Fibroblast of the aortic adventitia (primary cell): ENCODE results near the gene TCERG1L. TPM values are rescaled to one million over a fixed set of nuclear protein-coding genes. Genes with fewer than 3 reads are reported as not detected.

Experiments
- DNase-seq: peaks from one replicate; pipeline ENCODE4 v3.0.0-alpha.2; 2010; ENCODE audit warnings: low read depth
- H3K4me3 ChIP-seq: 2 replicates; pipeline ENCODE4 v1.5.1; 2011; ENCODE audit warnings: low read depth, mild to moderate bottlenecking, control low read depth, low read length, moderate library complexity
- total RNA-seq: library from RNA; depleted of rRNA; stranded (reverse); fragments of >200 nt; gene quantifications from 2 replicates; pipeline ENCODE4 v1.2.3, GENCODE V29; 2012; ENCODE audit warnings: low replicate concordance
- TF ChIP-seq, protein P1 (sequence below): IDR thresholded peaks from 2 replicates; pipeline ENCODE4 v1.5.1; 2011; ENCODE audit warnings: mild to moderate bottlenecking, low read length, control low read depth, inconsistent platforms; ENCODE audit not compliant: insufficient read depth

The TCERG1L gene
- total RNA-seq, 1 donor, result not detected

DNA sequence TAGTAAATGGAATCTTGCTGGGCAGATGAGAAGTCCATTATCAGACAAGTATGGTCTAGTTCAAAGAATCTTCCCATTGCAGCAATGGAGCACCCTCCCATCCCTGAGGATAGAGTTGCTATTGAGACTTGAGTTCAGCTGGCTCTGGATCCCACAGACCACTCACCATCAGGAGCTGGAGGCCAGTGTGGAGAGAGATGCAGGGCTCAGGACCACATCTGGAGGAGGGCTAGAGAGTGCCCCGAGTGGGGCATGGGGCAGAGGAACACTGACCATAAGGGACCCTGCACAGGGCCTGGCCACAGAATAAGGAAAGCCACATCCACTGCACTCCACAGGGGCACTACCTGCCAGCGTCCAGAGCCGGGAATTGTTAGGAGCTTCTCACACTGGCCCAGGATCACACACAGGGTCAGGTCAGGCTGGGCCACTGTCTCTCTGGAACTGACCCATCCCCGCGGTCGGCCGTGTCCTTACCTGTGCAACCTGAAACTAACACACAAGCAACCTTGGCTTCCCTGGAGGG, 41.3 kb upstream of the TCERG1L start:
- TF ChIP-seq, protein P1, sequence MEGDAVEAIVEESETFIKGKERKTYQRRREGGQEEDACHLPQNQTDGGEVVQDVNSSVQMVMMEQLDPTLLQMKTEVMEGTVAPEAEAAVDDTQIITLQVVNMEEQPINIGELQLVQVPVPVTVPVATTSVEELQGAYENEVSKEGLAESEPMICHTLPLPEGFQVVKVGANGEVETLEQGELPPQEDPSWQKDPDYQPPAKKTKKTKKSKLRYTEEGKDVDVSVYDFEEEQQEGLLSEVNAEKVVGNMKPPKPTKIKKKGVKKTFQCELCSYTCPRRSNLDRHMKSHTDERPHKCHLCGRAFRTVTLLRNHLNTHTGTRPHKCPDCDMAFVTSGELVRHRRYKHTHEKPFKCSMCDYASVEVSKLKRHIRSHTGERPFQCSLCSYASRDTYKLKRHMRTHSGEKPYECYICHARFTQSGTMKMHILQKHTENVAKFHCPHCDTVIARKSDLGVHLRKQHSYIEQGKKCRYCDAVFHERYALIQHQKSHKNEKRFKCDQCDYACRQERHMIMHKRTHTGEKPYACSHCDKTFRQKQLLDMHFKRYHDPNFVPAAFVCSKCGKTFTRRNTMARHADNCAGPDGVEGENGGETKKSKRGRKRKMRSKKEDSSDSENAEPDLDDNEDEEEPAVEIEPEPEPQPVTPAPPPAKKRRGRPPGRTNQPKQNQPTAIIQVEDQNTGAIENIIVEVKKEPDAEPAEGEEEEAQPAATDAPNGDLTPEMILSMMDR, result no peak

DNA sequence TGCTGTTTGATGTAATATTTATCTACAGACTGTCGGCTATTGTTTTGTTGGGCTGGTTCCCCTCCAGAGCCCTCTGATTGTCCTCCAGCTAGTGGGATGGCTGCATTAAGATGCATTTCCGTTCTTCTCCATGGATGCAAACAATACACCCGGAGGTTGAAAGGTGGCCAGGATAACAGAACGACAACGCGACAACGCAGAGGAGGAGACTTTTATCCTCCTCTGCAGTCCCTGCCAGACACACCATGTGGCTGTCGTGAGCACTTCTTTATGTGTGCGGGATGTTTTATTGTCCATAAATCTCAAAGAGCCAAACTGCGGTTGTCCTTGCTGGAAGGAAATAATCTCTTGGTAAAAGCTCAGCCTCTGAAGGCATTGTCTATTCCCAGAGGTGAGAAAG, 39.1 kb upstream of the TCERG1L start:
- TF ChIP-seq, protein P1, result no peak
- no peak for DNase-seq
- H3K4me3 ChIP-seq, result no peak overlapping the region

More for the DNA sequence above, 41.3 kb upstream of the TCERG1L start:
- no peak overlapping the region for H3K4me3 ChIP-seq
- DNase-seq, result no peak

DNA sequence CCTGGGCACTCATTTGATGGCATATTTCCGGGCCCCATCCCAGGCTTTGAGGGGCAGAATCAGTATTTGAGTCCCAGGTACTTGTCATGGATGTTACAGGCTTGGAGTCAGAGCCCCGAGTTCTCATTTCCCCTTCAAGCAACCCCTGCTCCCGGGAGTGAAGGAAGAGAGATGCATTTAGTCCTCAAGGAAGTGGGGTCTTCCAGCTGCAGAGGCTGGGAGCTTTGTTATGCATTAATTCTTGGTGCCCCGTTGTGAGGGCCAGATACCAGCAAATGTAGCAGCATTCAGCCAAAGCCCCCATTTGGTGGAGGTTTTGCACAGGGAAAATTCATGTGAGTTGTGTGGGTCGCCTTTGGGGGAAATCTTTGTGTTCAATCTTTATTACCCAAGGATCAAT, 38.7 kb upstream of the TCERG1L start:
- no peak for DNase-seq
- TF ChIP-seq, protein P1, result no peak
- no peak overlapping the region for H3K4me3 ChIP-seq

DNA sequence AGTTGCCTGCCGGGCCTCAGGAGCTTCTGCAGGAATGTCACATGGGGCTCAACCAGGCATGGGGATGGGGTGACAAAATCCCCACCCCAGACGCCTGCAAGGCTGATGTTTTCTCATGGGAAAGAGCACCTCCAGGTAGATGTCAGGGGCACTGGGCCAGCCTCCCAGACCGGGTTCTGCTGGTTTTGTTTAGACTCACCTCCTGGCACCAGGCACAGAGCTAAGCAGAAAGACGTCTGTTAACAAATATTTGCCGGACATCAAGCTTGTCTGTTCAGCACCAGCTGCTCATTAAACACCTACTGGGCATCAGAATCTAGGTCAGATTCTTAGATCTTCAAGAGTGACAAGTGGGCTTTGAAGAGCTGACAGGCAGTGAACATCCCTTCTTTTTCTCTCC, 34.9 kb upstream of the TCERG1L start:
- DNase-seq, result no peak
- no peak overlapping the region for H3K4me3 ChIP-seq
- TF ChIP-seq, protein P1, result no peak

DNA sequence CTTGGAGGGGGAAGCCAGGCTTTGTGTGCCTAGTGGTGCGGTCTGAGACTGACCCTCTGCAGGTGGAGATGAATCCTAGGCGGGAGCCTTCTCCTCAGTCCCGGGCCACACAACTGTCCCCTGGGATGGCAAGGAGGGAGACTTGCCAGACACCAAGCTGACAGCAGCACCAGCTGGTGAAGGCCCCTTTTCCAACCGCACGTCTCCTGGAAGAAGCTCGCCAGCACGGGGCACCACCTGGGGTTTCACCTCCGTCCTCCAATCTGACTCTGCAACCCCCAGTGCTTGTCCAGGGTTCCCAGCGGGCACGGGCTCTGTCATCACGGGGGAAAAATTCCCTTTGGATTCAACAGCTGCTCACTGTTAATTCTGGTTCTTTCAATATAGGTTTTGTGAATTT, 34.2 kb upstream of the TCERG1L start:
- DNase-seq, result no peak
- no peak overlapping the region for H3K4me3 ChIP-seq
- TF ChIP-seq, protein P1, result no peak

DNA sequence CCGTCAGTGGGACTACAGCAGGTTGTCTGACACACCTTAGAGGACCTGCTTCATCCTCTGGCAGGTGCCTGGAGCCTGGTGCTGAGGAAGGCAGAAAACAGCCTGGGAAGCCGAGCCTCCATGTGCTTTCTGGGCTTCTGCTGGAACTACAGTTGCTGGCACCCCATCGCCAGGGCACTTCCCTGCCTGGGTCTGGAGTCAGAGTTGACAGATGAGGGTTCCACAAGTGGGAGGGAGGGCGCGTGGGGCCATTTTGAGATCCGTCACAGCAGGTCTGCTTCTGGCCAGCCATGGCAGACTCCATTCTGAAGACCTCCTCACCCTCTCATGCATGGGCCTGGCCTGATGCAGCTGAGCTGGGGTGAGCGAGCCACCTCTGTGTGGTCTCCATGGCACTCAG, 33.2 kb upstream of the TCERG1L start:
- H3K4me3 ChIP-seq, result no peak overlapping the region
- no peak for DNase-seq
- TF ChIP-seq, protein P1, result no peak

DNA sequence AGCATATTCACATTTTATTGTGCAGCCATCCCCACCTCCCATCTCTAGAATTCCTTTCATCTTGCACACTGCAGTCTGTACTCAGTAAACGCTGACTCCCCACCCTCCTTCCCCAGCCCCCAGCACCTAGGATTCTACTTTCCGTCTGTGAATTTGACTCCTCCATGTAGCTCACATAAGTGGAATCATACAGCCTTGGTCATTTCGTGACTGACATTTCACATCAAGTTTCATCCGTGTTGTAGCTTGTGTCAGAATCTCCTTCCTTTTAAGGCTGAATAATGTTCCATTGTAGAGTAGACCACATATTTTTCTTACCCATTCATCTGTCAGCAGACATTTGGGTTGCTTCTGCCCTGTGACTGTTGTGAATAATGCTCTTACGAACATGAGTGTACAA, 26.2 kb upstream of the TCERG1L start:
- H3K4me3 ChIP-seq, result no peak overlapping the region
- TF ChIP-seq, protein P1, result no peak
- DNase-seq, result no peak
